IPS-11a (cell line): Measurements from ENCODE around the gene TOB1.
"Not testable (repeated sequence)": the region's sequence is repeated elsewhere in the genome, so short reads cannot be mapped to it uniquely, and the experiment has no call there.

Experiments
- H3K4me3 ChIP-seq: one replicate; pipeline ENCODE4 v1.5.1; 2013; ENCODE audit warnings: low read depth, low read length, control low read depth

The TOB1 gene

GRCh38 chr17:50868602-50869001 is 2.4 kb upstream of the TOB1 start:
- H3K4me3 ChIP-seq = no peak overlapping the region

- peak overlapping the region; percentile 90 for H3K4me3 ChIP-seq
Observed at GRCh38 chr17:50868140-50868438, 1.9 kb upstream of the TOB1 start.

GRCh38 chr17:50867363-50868139 is 1.4 kb upstream of the TOB1 start:
- peak overlapping the region; percentile 90 for H3K4me3 ChIP-seq

- peak overlapping the region; percentile 90 for H3K4me3 ChIP-seq
Observed at GRCh38 chr17:50866950-50867362, 802 bp upstream of the TOB1 start.

- H3K4me3 ChIP-seq = peak overlapping the region; percentile 86
Observed at GRCh38 chr17:50865868-50866260, 290 bp downstream of the TOB1 start.

GRCh38 chr17:50865060-50865867 is 890 bp downstream of the TOB1 start:
- H3K4me3 ChIP-seq = peak overlapping the region; percentile 86

GRCh38 chr17:50864747-50865059 is 1.5 kb downstream of the TOB1 start:
- H3K4me3 ChIP-seq = peak overlapping the region; percentile 86

- no peak overlapping the region for H3K4me3 ChIP-seq
Observed at GRCh38 chr17:50863931-50864330, 2.2 kb downstream of the TOB1 start.

- H3K4me3 ChIP-seq = no peak overlapping the region
Observed at GRCh38 chr17:50863221-50863843, 2.8 kb downstream of the TOB1 start.

- no peak overlapping the region for H3K4me3 ChIP-seq
Observed at GRCh38 chr17:50861822-50862528, 4.2 kb downstream of the TOB1 start.

- no peak overlapping the region for H3K4me3 ChIP-seq
Observed at GRCh38 chr17:50861334-50861676, 4.8 kb downstream of the TOB1 start.

- not testable (repeated sequence) for H3K4me3 ChIP-seq
Observed at GRCh38 chr17:50859727-50860126, 6.4 kb downstream of the TOB1 start.

GRCh38 chr17:50858486-50859225 is 7.5 kb downstream of the TOB1 start:
- H3K4me3 ChIP-seq = no peak overlapping the region

- no peak overlapping the region for H3K4me3 ChIP-seq
Observed at GRCh38 chr17:50856431-50856830, 9.7 kb downstream of the TOB1 start.

GRCh38 chr17:50855708-50856330 is 10.3 kb downstream of the TOB1 start:
- no peak overlapping the region for H3K4me3 ChIP-seq

- no peak overlapping the region for H3K4me3 ChIP-seq
Observed at GRCh38 chr17:50853781-50854180, 12.4 kb downstream of the TOB1 start.

- H3K4me3 ChIP-seq = no peak overlapping the region
Observed at GRCh38 chr17:50853015-50853615, 13.0 kb downstream of the TOB1 start.

GRCh38 chr17:50850640-50851039 is 15.5 kb downstream of the TOB1 start:
- no peak overlapping the region for H3K4me3 ChIP-seq

GRCh38 chr17:50848711-50849110 is 17.4 kb downstream of the TOB1 start:
- H3K4me3 ChIP-seq = no peak overlapping the region

- H3K4me3 ChIP-seq = no peak overlapping the region
Observed at GRCh38 chr17:50848039-50848438, 18.1 kb downstream of the TOB1 start.
